Astrocyte of the spinal cord (primary cell): ENCODE measurements around the gene SPATS2L.

Experiments used
- DNase-seq: peaks from one replicate; pipeline ENCODE4 v3.0.0; 2011; ENCODE audit warnings: low read depth, low spot score
- H3K4me3 ChIP-seq: 2 replicates; pipeline ENCODE4 v1.5.1; 2011; ENCODE audit warnings: low read depth, mild to moderate bottlenecking, low read length, moderate library complexity
- CTCF ChIP-seq: IDR thresholded peaks from 2 replicates; pipeline ENCODE4 v1.5.1; 2012; ENCODE audit warnings: low read depth, mild to moderate bottlenecking, low read length, inconsistent platforms
- in situ Hi-C: cut with HindIII; loops from 2 replicates; pipeline ENCODE4 v1.10.0; 2017; ENCODE audit warnings: low sequenced_read_pairs

SPATS2L gene

GRCh38 chr2:200317975-200318374 is 11.5 kb downstream of the SPATS2L start:
- H3K4me3 ChIP-seq, result no peak overlapping the region
- in situ Hi-C loops, result no loop called here
- DNase-seq, result no peak
- no peak for TF ChIP-seq CTCF

GRCh38 chr2:200318940-200319435 is 12.5 kb downstream of the SPATS2L start:
- in situ Hi-C loops, result no loop called here
- no peak for DNase-seq
- TF ChIP-seq CTCF, result no peak
- H3K4me3 ChIP-seq, result no peak overlapping the region

GRCh38 chr2:200319548-200320337 is 13.2 kb downstream of the SPATS2L start:
- DNase-seq, result peak; percentile 71
- no peak for TF ChIP-seq CTCF
- in situ Hi-C loops, result no loop called here

GRCh38 chr2:200320344-200320743 is 13.9 kb downstream of the SPATS2L start:
- DNase-seq, result no peak
- no peak for TF ChIP-seq CTCF
- no peak overlapping the region for H3K4me3 ChIP-seq
- in situ Hi-C loops, result no loop called here

More at GRCh38 chr2:200319548-200320337, 13.2 kb downstream of the SPATS2L start:
- H3K4me3 ChIP-seq, result no peak overlapping the region

GRCh38 chr2:200320991-200321390 is 14.5 kb downstream of the SPATS2L start:
- no peak for DNase-seq
- in situ Hi-C loops, result no loop called here
- no peak for TF ChIP-seq CTCF
- H3K4me3 ChIP-seq, result no peak overlapping the region

GRCh38 chr2:200321780-200322534 is 15.5 kb downstream of the SPATS2L start:
- no peak overlapping the region for H3K4me3 ChIP-seq
- no peak for TF ChIP-seq CTCF
- no peak for DNase-seq
- in situ Hi-C loops, result no loop called here
